Hepatocyte (in vitro differentiated cells): ENCODE measurements around the gene MYO1D. TPM values are rescaled to one million over a fixed set of nuclear protein-coding genes. Genes with fewer than 3 reads are reported as not detected.

Experiments
- DNase-seq: peaks from one replicate; pipeline ENCODE4 v3.0.0-alpha.2; 2016; ENCODE audit warnings: low spot score
- H2AFZ ChIP-seq: fragments of 200-600 bp; sonication (generic); 2 replicates; pipeline ENCODE4 v1.6.0; 2016; ENCODE audit warnings: antibody characterized with exemption, mild to moderate bottlenecking
- H3K27ac ChIP-seq: fragments of 200-600 bp; sonication (generic); 2 replicates; pipeline ENCODE4 v1.5.1; 2016; ENCODE audit warnings: mild to moderate bottlenecking
- H3K27me3 ChIP-seq: fragments of 200-600 bp; sonication (generic); 2 replicates; pipeline ENCODE4 v1.6.1; 2016
- H3K36me3 ChIP-seq: fragments of 200-600 bp; sonication (generic); replicated peaks from 2 replicates; pipeline ENCODE4 v1.5.1; 2016; ENCODE audit warnings: low read depth; ENCODE audit not compliant: insufficient read depth
- H3K4me1 ChIP-seq: fragments of 200-600 bp; sonication (generic); 2 replicates; pipeline ENCODE4 v1.5.1; 2016; ENCODE audit warnings: mild to moderate bottlenecking, moderate library complexity; ENCODE audit not compliant: insufficient read depth
- H3K4me2 ChIP-seq: fragments of 200-600 bp; sonication (generic); 2 replicates; pipeline ENCODE4 v1.6.0; 2016
- H3K4me3 ChIP-seq: fragments of 200-600 bp; sonication (generic); 2 replicates; pipeline ENCODE4 v1.5.1; 2016; ENCODE audit warnings: mild to moderate bottlenecking
- H3K79me2 ChIP-seq: fragments of 200-600 bp; sonication (generic); 2 replicates; pipeline ENCODE4 v1.6.0; 2017; ENCODE audit warnings: mild to moderate bottlenecking
- H3K9me2 ChIP-seq: fragments of 200-600 bp; sonication (generic); replicated peaks from 2 replicates; pipeline ENCODE4 v1.6.0; 2017; ENCODE audit warnings: mild to moderate bottlenecking; ENCODE audit not compliant: insufficient read depth
- H3K9me3 ChIP-seq: fragments of 200-600 bp; sonication (generic); 2 replicates; pipeline ENCODE4 v1.5.1; 2016; ENCODE audit warnings: low read depth, mild to moderate bottlenecking
- H4K20me1 ChIP-seq: fragments of 200-600 bp; sonication (generic); 2 replicates; pipeline ENCODE4 v1.6.0; 2016; ENCODE audit warnings: mild to moderate bottlenecking; ENCODE audit not compliant: insufficient read depth, poor library complexity, severe bottlenecking
- CTCF ChIP-seq: fragments of 200-600 bp; sonication (generic); IDR thresholded peaks from 2 replicates; pipeline ENCODE4 v1.5.1; 2016; ENCODE audit warnings: antibody characterized with exemption, mild to moderate bottlenecking; ENCODE audit not compliant: poor library complexity
- EZH2 ChIP-seq: fragments of 200-600 bp; sonication (generic); IDR thresholded peaks from 2 replicates; pipeline ENCODE4 v1.6.1; 2016; ENCODE audit warnings: antibody characterized with exemption, mild to moderate bottlenecking, borderline replicate concordance
- EZH2phosphoT487 ChIP-seq: fragments of 200-600 bp; sonication (generic); IDR thresholded peaks from one replicate; pipeline ENCODE4 v1.6.1; 2018; ENCODE audit warnings: antibody characterized with exemption, mild to moderate bottlenecking, low read depth, moderate library complexity; ENCODE audit not compliant: unreplicated experiment, severe bottlenecking
- whole genome bisulfite sequencing: methylation state at CpG from one replicate; pipeline ENCODE4 v1.1.6; 2016; ENCODE audit warnings: low lambda C conversion rate; ENCODE audit errors: missing lambda C conversion rate; 5-methylcytosine and 5-hydroxymethylcytosine counted together
- polyA plus RNA-seq: library from polyadenylated mRNA; unstranded; fragments of >200 nt; fragmentation: Nextera tagmentation; extraction: Ambion mirVana; gene quantifications from 2 replicates; pipeline ENCODE4 v1.2.1, GENCODE V29; 2016
- total RNA-seq: library from RNA; depleted of rRNA; stranded (reverse); fragments of >200 nt; gene quantifications from 2 replicates; pipeline ENCODE4 v1.2.3, GENCODE V29; 2014

The MYO1D gene
- total and polyA plus RNA-seq, 2 experiments from 2014 or later, result 36.2 to 89.0 TPM

DNA sequence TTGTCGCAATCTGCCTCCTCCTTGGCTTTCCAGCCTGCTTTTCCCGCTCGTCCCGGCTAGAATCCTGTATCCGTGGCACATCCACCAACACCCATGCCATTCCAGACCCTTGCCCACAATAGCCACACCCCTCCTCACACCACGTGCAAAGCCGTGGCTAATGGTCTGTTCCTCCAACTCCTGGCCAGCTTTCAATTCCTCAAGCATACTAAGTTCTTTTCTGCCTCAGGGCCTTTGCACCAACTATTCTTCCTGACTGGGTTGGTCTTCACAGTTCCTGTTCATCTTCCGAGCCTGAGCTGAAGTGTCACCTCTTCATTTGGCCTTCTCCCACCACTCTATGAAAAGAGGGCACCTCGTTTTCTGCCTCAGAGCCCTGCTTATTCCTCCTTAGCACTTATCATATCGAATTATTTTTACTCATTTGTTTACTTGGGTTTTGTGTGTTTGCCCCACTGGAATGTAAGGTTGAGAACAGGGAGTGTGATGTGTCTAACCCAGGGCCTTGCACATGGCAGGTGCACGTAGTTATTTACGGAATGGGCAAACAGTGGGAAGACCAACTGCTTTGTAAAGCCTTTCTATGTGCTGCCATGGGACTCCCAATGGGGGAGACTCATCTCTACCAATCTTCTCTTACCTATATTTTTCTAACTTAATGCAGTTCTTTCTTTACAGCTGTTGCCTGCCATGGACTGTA, 321.2 kb downstream of the MYO1D start:
- no peaks in the 10 kb centered on the region for H4K20me1 ChIP-seq
- 98% methylated on average over 12 of the region's 12 CpGs for WGBS

DNA sequence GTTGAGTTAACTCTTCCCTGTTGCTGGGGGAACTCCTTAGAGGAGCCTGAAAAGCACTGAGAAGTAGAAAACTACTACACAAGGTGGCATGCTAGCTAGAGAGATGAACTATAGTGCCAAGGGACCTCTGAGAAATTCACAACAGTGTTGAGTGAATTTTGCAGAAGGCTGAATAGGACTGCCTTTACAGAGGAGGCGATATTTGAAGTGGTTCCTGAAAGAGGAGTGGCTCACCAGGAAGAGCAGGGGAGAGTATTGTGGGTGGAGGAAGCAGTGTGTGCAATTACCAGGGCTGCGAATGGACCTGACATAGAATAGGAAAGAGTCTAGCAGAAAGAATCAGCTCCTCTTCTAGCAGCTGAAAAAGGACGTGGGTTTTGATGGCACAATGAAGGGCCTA, 323.8 kb downstream of the MYO1D start:
- no peak overlapping the region for H2AFZ ChIP-seq
- no peaks in the 10 kb centered on the region for H4K20me1 ChIP-seq
- no peak overlapping the region for H3K4me2 ChIP-seq
- no peaks in the 10 kb centered on the region for H3K9me3 ChIP-seq
- no peaks in the 10 kb centered on the region for H3K9me2 ChIP-seq
- H3K4me1 ChIP-seq, result no peaks in the 10 kb centered on the region
- H3K36me3 ChIP-seq, result no peaks in the 10 kb centered on the region
- no peak overlapping the region for H3K4me3 ChIP-seq
- H3K27me3 ChIP-seq, result no peaks in the 10 kb centered on the region
- TF ChIP-seq EZH2, result no peak
- H3K27ac ChIP-seq, result no peak overlapping the region
- DNase-seq, result no peak
- H3K79me2 ChIP-seq, result no peaks in the 10 kb centered on the region
- WGBS, result 84% methylated on average over 3 of the region's 3 CpGs

More for the DNA sequence above, 321.2 kb downstream of the MYO1D start:
- no peak overlapping the region for H3K4me3 ChIP-seq
- no peak for TF ChIP-seq CTCF
- no peak for TF ChIP-seq EZH2
- H3K9me2 ChIP-seq, result no peaks in the 10 kb centered on the region
- H3K27ac ChIP-seq, result no peak overlapping the region
- H3K4me1 ChIP-seq, result no peaks in the 10 kb centered on the region
- DNase-seq, result no peak
- no peaks in the 10 kb centered on the region for H3K79me2 ChIP-seq
- H2AFZ ChIP-seq, result no peak overlapping the region
- no peaks in the 10 kb centered on the region for H3K36me3 ChIP-seq
- H3K9me3 ChIP-seq, result no peaks in the 10 kb centered on the region
- no peak overlapping the region for H3K4me2 ChIP-seq
- no peaks in the 10 kb centered on the region for H3K27me3 ChIP-seq

GRCh38 chr17:32552280-32552679, 324.6 kb downstream of the MYO1D start:
- no peak overlapping the region for H3K4me2 ChIP-seq
- TF ChIP-seq EZH2, result no peak
- no peak for TF ChIP-seq EZH2phosphoT487
- TF ChIP-seq CTCF, result no peak

GRCh38 chr17:32551186-32551955, 325.6 kb downstream of the MYO1D start:
- no peaks in the 10 kb centered on the region for H3K36me3 ChIP-seq
- WGBS, result 88% methylated on average over 8 of the region's 8 CpGs
- H3K4me3 ChIP-seq, result no peak overlapping the region
- no peaks in the 10 kb centered on the region for H4K20me1 ChIP-seq
- TF ChIP-seq CTCF, result no peak
- TF ChIP-seq EZH2, result no peak
- no peak for TF ChIP-seq EZH2phosphoT487
- no peak overlapping the region for H3K4me2 ChIP-seq
- no peak overlapping the region for H3K27ac ChIP-seq
- H3K4me1 ChIP-seq, result no peaks in the 10 kb centered on the region
- H3K9me2 ChIP-seq, result no peaks in the 10 kb centered on the region
- no peak overlapping the region for H2AFZ ChIP-seq
- H3K79me2 ChIP-seq, result no peaks in the 10 kb centered on the region
- no peaks in the 10 kb centered on the region for H3K27me3 ChIP-seq
- no peaks in the 10 kb centered on the region for H3K9me3 ChIP-seq
- DNase-seq, result no peak

More at GRCh38 chr17:32552280-32552679, 324.6 kb downstream of the MYO1D start:
- Histone ChIP-seq H4K20me1 (no peaks in the 10 kb centered on the region), H3K27ac (no peak overlapping the region), H3K36me3 (no peaks in the 10 kb centered on the region), H3K4me1 (no peaks in the 10 kb centered on the region), H2AFZ (no peak overlapping the region), H3K9me3 (no peaks in the 10 kb centered on the region), H3K27me3 (no peaks in the 10 kb centered on the region), H3K79me2 (no peaks in the 10 kb centered on the region), H3K4me3 (no peak overlapping the region), H3K9me2 (no peaks in the 10 kb centered on the region)
- no peak for DNase-seq
